ENCODE measurements around the gene CBARP. TPM values are rescaled to one million over a fixed set of nuclear protein-coding genes. Genes with fewer than 3 reads are reported as not detected.

The CBARP gene
- total and polyA plus RNA-seq, 9 of the 15 experiments (the other 6 are each of a cell fraction or from before 2014, with no cell fraction given): 0.03 to 8.9 (median 1.2) TPM; not detected in 1

DNA sequence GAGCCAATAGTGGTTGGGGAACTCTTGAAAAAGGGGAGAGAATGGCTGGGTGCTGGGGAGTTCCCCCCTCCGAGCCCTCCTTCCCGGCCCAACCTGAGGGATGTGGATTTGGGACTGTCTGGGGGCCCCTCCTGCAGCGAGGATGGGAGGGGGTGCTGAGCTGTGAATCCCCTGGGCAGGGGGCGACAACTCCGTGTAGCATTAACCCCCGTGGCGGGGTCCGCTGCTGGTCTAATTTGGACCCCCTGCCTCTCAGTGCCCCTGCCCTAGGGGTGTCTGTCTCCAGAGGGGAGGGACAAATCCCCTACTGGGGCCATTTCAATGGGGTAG lies 20.3 kb upstream of the CBARP start (continued):
- TF ChIP-seq, protein P1, sequence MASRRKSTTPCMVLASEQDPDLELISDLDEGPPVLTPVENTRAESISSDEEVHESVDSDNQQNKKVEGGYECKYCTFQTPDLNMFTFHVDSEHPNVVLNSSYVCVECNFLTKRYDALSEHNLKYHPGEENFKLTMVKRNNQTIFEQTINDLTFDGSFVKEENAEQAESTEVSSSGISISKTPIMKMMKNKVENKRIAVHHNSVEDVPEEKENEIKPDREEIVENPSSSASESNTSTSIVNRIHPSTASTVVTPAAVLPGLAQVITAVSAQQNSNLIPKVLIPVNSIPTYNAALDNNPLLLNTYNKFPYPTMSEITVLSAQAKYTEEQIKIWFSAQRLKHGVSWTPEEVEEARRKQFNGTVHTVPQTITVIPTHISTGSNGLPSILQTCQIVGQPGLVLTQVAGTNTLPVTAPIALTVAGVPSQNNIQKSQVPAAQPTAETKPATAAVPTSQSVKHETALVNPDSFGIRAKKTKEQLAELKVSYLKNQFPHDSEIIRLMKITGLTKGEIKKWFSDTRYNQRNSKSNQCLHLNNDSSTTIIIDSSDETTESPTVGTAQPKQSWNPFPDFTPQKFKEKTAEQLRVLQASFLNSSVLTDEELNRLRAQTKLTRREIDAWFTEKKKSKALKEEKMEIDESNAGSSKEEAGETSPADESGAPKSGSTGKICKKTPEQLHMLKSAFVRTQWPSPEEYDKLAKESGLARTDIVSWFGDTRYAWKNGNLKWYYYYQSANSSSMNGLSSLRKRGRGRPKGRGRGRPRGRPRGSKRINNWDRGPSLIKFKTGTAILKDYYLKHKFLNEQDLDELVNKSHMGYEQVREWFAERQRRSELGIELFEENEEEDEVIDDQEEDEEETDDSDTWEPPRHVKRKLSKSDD (conservative IDR thresholded peaks at IDR 0.05; ENCODE audit: low read length): no peak
- TF ChIP-seq SRF (CRISPR knock-in tag; IDR thresholded peaks at IDR 0.05) (no peak), SRSF9 (IDR thresholded peaks at IDR 0.05; ENCODE audit: borderline replicate concordance, low read depth, low read length) (no peak), RFX7 (CRISPR knock-in tag; IDR thresholded peaks at IDR 0.05) (no peak)
- TF ChIP-seq, protein P2, sequence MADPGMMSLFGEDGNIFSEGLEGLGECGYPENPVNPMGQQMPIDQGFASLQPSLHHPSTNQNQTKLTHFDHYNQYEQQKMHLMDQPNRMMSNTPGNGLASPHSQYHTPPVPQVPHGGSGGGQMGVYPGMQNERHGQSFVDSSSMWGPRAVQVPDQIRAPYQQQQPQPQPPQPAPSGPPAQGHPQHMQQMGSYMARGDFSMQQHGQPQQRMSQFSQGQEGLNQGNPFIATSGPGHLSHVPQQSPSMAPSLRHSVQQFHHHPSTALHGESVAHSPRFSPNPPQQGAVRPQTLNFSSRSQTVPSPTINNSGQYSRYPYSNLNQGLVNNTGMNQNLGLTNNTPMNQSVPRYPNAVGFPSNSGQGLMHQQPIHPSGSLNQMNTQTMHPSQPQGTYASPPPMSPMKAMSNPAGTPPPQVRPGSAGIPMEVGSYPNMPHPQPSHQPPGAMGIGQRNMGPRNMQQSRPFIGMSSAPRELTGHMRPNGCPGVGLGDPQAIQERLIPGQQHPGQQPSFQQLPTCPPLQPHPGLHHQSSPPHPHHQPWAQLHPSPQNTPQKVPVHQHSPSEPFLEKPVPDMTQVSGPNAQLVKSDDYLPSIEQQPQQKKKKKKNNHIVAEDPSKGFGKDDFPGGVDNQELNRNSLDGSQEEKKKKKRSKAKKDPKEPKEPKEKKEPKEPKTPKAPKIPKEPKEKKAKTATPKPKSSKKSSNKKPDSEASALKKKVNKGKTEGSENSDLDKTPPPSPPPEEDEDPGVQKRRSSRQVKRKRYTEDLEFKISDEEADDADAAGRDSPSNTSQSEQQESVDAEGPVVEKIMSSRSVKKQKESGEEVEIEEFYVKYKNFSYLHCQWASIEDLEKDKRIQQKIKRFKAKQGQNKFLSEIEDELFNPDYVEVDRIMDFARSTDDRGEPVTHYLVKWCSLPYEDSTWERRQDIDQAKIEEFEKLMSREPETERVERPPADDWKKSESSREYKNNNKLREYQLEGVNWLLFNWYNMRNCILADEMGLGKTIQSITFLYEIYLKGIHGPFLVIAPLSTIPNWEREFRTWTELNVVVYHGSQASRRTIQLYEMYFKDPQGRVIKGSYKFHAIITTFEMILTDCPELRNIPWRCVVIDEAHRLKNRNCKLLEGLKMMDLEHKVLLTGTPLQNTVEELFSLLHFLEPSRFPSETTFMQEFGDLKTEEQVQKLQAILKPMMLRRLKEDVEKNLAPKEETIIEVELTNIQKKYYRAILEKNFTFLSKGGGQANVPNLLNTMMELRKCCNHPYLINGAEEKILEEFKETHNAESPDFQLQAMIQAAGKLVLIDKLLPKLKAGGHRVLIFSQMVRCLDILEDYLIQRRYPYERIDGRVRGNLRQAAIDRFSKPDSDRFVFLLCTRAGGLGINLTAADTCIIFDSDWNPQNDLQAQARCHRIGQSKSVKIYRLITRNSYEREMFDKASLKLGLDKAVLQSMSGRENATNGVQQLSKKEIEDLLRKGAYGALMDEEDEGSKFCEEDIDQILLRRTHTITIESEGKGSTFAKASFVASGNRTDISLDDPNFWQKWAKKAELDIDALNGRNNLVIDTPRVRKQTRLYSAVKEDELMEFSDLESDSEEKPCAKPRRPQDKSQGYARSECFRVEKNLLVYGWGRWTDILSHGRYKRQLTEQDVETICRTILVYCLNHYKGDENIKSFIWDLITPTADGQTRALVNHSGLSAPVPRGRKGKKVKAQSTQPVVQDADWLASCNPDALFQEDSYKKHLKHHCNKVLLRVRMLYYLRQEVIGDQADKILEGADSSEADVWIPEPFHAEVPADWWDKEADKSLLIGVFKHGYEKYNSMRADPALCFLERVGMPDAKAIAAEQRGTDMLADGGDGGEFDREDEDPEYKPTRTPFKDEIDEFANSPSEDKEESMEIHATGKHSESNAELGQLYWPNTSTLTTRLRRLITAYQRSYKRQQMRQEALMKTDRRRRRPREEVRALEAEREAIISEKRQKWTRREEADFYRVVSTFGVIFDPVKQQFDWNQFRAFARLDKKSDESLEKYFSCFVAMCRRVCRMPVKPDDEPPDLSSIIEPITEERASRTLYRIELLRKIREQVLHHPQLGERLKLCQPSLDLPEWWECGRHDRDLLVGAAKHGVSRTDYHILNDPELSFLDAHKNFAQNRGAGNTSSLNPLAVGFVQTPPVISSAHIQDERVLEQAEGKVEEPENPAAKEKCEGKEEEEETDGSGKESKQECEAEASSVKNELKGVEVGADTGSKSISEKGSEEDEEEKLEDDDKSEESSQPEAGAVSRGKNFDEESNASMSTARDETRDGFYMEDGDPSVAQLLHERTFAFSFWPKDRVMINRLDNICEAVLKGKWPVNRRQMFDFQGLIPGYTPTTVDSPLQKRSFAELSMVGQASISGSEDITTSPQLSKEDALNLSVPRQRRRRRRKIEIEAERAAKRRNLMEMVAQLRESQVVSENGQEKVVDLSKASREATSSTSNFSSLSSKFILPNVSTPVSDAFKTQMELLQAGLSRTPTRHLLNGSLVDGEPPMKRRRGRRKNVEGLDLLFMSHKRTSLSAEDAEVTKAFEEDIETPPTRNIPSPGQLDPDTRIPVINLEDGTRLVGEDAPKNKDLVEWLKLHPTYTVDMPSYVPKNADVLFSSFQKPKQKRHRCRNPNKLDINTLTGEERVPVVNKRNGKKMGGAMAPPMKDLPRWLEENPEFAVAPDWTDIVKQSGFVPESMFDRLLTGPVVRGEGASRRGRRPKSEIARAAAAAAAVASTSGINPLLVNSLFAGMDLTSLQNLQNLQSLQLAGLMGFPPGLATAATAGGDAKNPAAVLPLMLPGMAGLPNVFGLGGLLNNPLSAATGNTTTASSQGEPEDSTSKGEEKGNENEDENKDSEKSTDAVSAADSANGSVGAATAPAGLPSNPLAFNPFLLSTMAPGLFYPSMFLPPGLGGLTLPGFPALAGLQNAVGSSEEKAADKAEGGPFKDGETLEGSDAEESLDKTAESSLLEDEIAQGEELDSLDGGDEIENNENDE (IDR thresholded peaks at IDR 0.05; ENCODE audit: low read depth, low read length): no peak
- TF ChIP-seq, protein P3, sequence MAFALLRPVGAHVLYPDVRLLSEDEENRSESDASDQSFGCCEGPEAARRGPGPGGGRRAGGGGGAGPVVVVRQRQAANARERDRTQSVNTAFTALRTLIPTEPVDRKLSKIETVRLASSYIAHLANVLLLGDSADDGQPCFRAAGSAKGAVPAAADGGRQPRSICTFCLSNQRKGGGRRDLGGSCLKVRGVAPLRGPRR (CRISPR knock-in tag; IDR thresholded peaks at IDR 0.05): no peak

All from K562 (cell line).